ENCODE data around the gene ZNF181. TPM values are rescaled to one million over a fixed set of nuclear protein-coding genes. Genes with fewer than 3 reads are reported as not detected.

Gene ZNF181
- total and polyA plus RNA-seq, 2 experiments from 2014 or later = 7.4 to 18.9 TPM

GRCh38 chr19:34772697-34773554, 38.9 kb downstream of the ZNF181 start, which contains the start of gene ZNF599:
ZNF599 (minus strand) TSS chr19:34773215; CDS start chr19:34772841, 374 bp downstream.
- DNase-seq (ENCODE audit: low spot score) (peak; percentile 98), ATAC-seq (peak; percentile 98)
- Histone ChIP-seq H4K20me1 (replicated peaks; ENCODE audit: insufficient read depth) (no peaks in the 10 kb centered on the region), H3K79me2 (replicated peaks; ENCODE audit: insufficient read depth) (no peaks in the 10 kb centered on the region), H3K4me2 (peak within 1 kb of the TSS; percentile 96), H3K27ac (ENCODE audit: low read depth) (no peak within 1 kb of the TSS), H2AFZ (peak within 1 kb of the TSS; percentile 96), H3K27me3 (ENCODE audit: insufficient read depth) (peaks cover 7% of the 10 kb centered on the region; the same call in 1 of the 2 replicates), H3K36me3 (ENCODE audit: insufficient read depth) (no peaks in the 10 kb centered on the region), H3F3A (replicated peaks; ENCODE audit: low read depth) (no peaks in the 10 kb centered on the region), H3K4me3 (peak within 1 kb of the TSS; percentile 85), H3K4me1 (ENCODE audit: insufficient read depth) (no peaks in the 10 kb centered on the region; the same call in 1 of the 2 replicates), H3K9me2 (ENCODE audit: insufficient read depth) (peaks cover 10% of the 10 kb centered on the region; the same call in 1 of the 2 replicates)
- Mint-ChIP-seq H3K4me3 (peak within 1 kb of the TSS; percentile 86), H3K27me3 (ENCODE audit: insufficient read depth, low read depth, poor library complexity) (peaks cover 12% of the 10 kb centered on the region), H3K27ac (no peak within 1 kb of the TSS), H3K36me3 (ENCODE audit: low read depth) (peaks cover 2% of the 10 kb centered on the region; the same call in 2 of the 3 replicates), H3K4me1 (peaks cover 8% of the 10 kb centered on the region), H3K9me3 (peaks cover 11% of the 10 kb centered on the region)
- TF ChIP-seq ETS1 (IDR thresholded peaks at IDR 0.05) (peak; percentile 96), JUNB (IDR thresholded peaks at IDR 0.05; ENCODE audit: unreplicated experiment) (no peak), CREB1 (CRISPR knock-in tag; IDR thresholded peaks at IDR 0.05; ENCODE audit: low read depth) (peak; percentile 44; the same call in 1 of the 2 replicates), EZH2 (IDR thresholded peaks at IDR 0.05; ENCODE audit: low read depth, unreplicated experiment) (no peak), STAT1 (IDR thresholded peaks at IDR 0.05; ENCODE audit: unreplicated experiment) (no peak), ZNF462 (CRISPR knock-in tag; IDR thresholded peaks at IDR 0.05) (no peak), CTCF (conservative IDR thresholded peaks at IDR 0.05; ENCODE audit: low read depth in 2 of 2) (no peak), EZH2phosphoT487 (IDR thresholded peaks at IDR 0.05; ENCODE audit: unreplicated experiment) (no peak), NANOG (IDR thresholded peaks at IDR 0.05; ENCODE audit: borderline replicate concordance) (no peak), ZNF331 (CRISPR knock-in tag; IDR thresholded peaks at IDR 0.05; ENCODE audit: low read depth) (no peak), ZNF114 (CRISPR knock-in tag; IDR thresholded peaks at IDR 0.05) (no peak), POLR2AphosphoS5 (IDR thresholded peaks at IDR 0.05; ENCODE audit: low read depth) (peak; percentile 82)
- TF ChIP-seq, protein P1, sequence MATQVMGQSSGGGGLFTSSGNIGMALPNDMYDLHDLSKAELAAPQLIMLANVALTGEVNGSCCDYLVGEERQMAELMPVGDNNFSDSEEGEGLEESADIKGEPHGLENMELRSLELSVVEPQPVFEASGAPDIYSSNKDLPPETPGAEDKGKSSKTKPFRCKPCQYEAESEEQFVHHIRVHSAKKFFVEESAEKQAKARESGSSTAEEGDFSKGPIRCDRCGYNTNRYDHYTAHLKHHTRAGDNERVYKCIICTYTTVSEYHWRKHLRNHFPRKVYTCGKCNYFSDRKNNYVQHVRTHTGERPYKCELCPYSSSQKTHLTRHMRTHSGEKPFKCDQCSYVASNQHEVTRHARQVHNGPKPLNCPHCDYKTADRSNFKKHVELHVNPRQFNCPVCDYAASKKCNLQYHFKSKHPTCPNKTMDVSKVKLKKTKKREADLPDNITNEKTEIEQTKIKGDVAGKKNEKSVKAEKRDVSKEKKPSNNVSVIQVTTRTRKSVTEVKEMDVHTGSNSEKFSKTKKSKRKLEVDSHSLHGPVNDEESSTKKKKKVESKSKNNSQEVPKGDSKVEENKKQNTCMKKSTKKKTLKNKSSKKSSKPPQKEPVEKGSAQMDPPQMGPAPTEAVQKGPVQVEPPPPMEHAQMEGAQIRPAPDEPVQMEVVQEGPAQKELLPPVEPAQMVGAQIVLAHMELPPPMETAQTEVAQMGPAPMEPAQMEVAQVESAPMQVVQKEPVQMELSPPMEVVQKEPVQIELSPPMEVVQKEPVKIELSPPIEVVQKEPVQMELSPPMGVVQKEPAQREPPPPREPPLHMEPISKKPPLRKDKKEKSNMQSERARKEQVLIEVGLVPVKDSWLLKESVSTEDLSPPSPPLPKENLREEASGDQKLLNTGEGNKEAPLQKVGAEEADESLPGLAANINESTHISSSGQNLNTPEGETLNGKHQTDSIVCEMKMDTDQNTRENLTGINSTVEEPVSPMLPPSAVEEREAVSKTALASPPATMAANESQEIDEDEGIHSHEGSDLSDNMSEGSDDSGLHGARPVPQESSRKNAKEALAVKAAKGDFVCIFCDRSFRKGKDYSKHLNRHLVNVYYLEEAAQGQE (IDR thresholded peaks at IDR 0.05; ENCODE audit: unreplicated experiment) = no peak
